Right atrium auricular region (tissue), 2 donors: ENCODE measurements around the gene ESPNL. TPM values are rescaled to one million over a fixed set of nuclear protein-coding genes. Genes with fewer than 3 reads are reported as not detected.
A peak's percentile ranks its signal among the peaks of the same experiment; 100 is the strongest.

Experiments
- DNase-seq: peaks from one replicate; pipeline ENCODE4 v3.0.0-alpha.2; 2019; ENCODE audit warnings: low spot score
- H3K27ac ChIP-seq, 2 donors: fragments of 200-600 bp; sonication (generic); 1 replicate in 1 of 2; 2 replicates in 1 of 2; pipeline ENCODE4 v1.5.1; 2016 to 2019
- H3K27me3 ChIP-seq, 2 donors: fragments of 200-600 bp; sonication (generic); one replicate each; pipeline versions ENCODE4 v1.5.1 to v1.6.0; 2017 to 2019
- H3K36me3 ChIP-seq: fragments of 200-600 bp; sonication (generic); one replicate; pipeline ENCODE4 v1.5.1; 2016
- H3K4me1 ChIP-seq, 2 donors: fragments of 200-600 bp; sonication (generic); one replicate each; pipeline versions ENCODE4 v1.5.1 to v1.6.0; 2017 to 2019
- H3K4me3 ChIP-seq, 2 donors: fragments of 200-600 bp; sonication (generic); 1 replicate in 1 of 2; 2 replicates in 1 of 2; pipeline ENCODE4 v1.5.1; 2017 to 2019; ENCODE audit warnings: mild to moderate bottlenecking in 1 of 2, moderate library complexity in 1 of 2
- H3K9me3 ChIP-seq, 2 donors: fragments of 200-600 bp; sonication (generic); one replicate each; pipeline ENCODE4 v1.5.1; 2019
- total RNA-seq, 2 donors: library from RNA; depleted of rRNA; stranded (reverse); fragments of >200 nt; gene quantifications; one replicate each; pipeline ENCODE4 v1.1.0, GENCODE V29; 2016
- TF ChIP-seq, protein P1 (sequence below), 2 donors: fragments of 200-600 bp; sonication (generic); IDR thresholded peaks; one replicate each; pipeline ENCODE4 v1.5.1; 2019; ENCODE audit warnings: antibody characterized with exemption in 2 of 2

Gene ESPNL
- total RNA-seq, 2 donors from 2014 or later: 0.26 to 2.0 TPM

DNA sequence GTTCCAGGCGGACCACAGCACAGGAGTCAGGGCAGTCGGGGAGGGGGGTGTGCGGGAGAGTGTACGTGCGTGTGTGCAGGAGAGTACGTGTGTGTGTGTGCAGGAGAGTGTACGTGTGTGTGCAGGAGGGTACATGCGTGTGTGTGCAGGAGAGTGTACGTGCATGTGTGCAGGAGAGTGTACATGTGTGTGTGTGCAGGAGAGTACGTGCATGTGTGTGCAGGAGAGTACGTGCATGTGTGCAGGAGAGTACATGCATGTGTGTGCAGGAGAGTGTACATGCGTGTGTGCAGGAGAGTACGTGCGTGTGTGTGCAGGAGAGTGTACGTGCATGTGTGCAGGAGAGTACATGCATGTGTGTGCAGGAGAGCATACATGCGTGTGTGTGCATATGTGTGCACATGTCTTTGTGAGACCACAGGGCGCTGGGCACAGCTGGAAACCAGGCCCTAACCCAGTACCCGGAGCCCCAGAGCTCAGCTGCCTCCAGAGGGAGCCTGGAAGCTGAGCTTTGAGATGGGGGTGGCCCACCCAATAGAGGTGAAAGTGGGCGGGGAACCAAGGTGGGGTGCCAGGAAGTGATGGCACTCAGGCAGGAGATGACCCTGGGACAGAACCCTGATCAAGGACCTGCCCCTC is 24.5 kb downstream of the ESPNL start:
- H3K4me1 ChIP-seq: peaks cover 0 to 14% of the 10 kb centered on the region in 2 donors
- H3K9me3 ChIP-seq: no peaks in the 10 kb centered on the region
- H3K4me3 ChIP-seq: no peak overlapping the region
- H3K27me3 ChIP-seq: no peaks in the 10 kb centered on the region
- TF ChIP-seq, protein P1, sequence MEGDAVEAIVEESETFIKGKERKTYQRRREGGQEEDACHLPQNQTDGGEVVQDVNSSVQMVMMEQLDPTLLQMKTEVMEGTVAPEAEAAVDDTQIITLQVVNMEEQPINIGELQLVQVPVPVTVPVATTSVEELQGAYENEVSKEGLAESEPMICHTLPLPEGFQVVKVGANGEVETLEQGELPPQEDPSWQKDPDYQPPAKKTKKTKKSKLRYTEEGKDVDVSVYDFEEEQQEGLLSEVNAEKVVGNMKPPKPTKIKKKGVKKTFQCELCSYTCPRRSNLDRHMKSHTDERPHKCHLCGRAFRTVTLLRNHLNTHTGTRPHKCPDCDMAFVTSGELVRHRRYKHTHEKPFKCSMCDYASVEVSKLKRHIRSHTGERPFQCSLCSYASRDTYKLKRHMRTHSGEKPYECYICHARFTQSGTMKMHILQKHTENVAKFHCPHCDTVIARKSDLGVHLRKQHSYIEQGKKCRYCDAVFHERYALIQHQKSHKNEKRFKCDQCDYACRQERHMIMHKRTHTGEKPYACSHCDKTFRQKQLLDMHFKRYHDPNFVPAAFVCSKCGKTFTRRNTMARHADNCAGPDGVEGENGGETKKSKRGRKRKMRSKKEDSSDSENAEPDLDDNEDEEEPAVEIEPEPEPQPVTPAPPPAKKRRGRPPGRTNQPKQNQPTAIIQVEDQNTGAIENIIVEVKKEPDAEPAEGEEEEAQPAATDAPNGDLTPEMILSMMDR (IDR thresholded peaks at IDR 0.05): no peak
- H3K36me3 ChIP-seq: no peaks in the 10 kb centered on the region
- DNase-seq: no peak
- no peak overlapping the region for H3K27ac ChIP-seq

GRCh38 chr2:238125127-238125885 is 25.2 kb downstream of the ESPNL start:
- H3K36me3 ChIP-seq: no peaks in the 10 kb centered on the region
- peaks cover 0 to 11% of the 10 kb centered on the region in 2 donors for H3K4me1 ChIP-seq
- TF ChIP-seq, protein P1 (IDR thresholded peaks at IDR 0.05): no peak
- H3K27me3 ChIP-seq: no peaks in the 10 kb centered on the region
- no peak overlapping the region for H3K27ac ChIP-seq
- H3K4me3 ChIP-seq: no peak overlapping the region
- H3K9me3 ChIP-seq: no peaks in the 10 kb centered on the region
- DNase-seq: no peak

DNA sequence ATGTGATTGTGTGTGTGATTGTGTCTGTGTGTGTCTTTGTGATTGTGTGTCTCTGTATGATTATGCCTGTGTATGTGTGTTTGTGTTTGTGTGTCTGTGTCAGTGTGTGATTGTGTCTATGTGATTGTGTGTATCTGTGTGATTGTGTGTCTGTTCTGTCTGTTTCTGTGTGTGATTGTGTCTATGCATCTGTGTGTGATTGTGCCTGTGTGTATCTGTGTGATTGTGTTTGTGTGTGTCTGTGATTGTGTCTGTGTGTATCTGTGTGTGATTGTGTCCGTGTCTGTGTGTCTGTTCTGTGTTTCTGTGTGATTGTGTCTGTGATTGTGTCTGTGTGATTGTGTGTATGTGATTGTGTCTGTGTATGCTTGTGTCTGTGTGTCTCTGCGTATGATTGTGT is 26.2 kb downstream of the ESPNL start:
- TF ChIP-seq, protein P1 (IDR thresholded peaks at IDR 0.05): no peak

GRCh38 chr2:238126775-238127164 is 26.6 kb downstream of the ESPNL start:
- no peaks in the 10 kb centered on the region for H3K9me3 ChIP-seq
- H3K36me3 ChIP-seq: no peaks in the 10 kb centered on the region
- H3K4me3 ChIP-seq: no peak overlapping the region
- H3K27ac ChIP-seq: no peak overlapping the region
- no peak for DNase-seq
- H3K27me3 ChIP-seq: no peaks in the 10 kb centered on the region
- TF ChIP-seq, protein P1 (IDR thresholded peaks at IDR 0.05): no peak
- H3K4me1 ChIP-seq: peaks cover 0 to 6% of the 10 kb centered on the region in 2 donors

More for the DNA sequence above, 26.2 kb downstream of the ESPNL start:
- DNase-seq: no peak
- H3K4me1 ChIP-seq: peaks cover 0 to 6% of the 10 kb centered on the region in 2 donors
- no peak overlapping the region for H3K4me3 ChIP-seq
- H3K27me3 ChIP-seq: no peaks in the 10 kb centered on the region
- no peaks in the 10 kb centered on the region for H3K9me3 ChIP-seq
- no peaks in the 10 kb centered on the region for H3K36me3 ChIP-seq
- H3K27ac ChIP-seq: no peak overlapping the region

- no peak overlapping the region for H3K27ac ChIP-seq
- TF ChIP-seq, protein P1 (IDR thresholded peaks at IDR 0.05): peak in 1 of 2 donors; percentile 31
- H3K4me1 ChIP-seq: peaks cover 0 to 6% of the 10 kb centered on the region in 2 donors
- no peaks in the 10 kb centered on the region for H3K36me3 ChIP-seq
- H3K9me3 ChIP-seq: no peaks in the 10 kb centered on the region
- H3K4me3 ChIP-seq: no peak overlapping the region
- no peak for DNase-seq
- H3K27me3 ChIP-seq: no peaks in the 10 kb centered on the region
Measured at GRCh38 chr2:238127165-238128060, 27.3 kb downstream of the ESPNL start.
